ENCODE data around the gene SP6.

Gene SP6

GRCh38 chr17:47856830-47857229 is 5.9 kb upstream of the SP6 start:
- H3K4me1 ChIP-seq, result no peaks in the 10 kb centered on the region
- no peak overlapping the region for H3K4me2 ChIP-seq
- no peak overlapping the region for H3K9ac ChIP-seq
- peaks cover 58% of the 10 kb centered on the region for H3K27me3 ChIP-seq
- H3K9me3 ChIP-seq, result no peaks in the 10 kb centered on the region
- no peak overlapping the region for H3K4me3 ChIP-seq
- H4K20me1 ChIP-seq, result peaks cover 9% of the 10 kb centered on the region; the same call in 1 of the 2 replicates
- no peak for TF ChIP-seq Cebpa-rat (IDR thresholded peaks at IDR 0.05)
- no peaks in the 10 kb centered on the region for H3K36me3 ChIP-seq
- H3K27ac ChIP-seq, result no peak overlapping the region

- Histone ChIP-seq H3K36me3 (no peaks in the 10 kb centered on the region), H3K9me3 (no peaks in the 10 kb centered on the region), H3K4me1 (no peaks in the 10 kb centered on the region), H3K27ac (no peak overlapping the region), H3K9ac (no peak overlapping the region), H3K4me3 (no peak overlapping the region), H3K4me2 (no peak overlapping the region), H3K27me3 (peaks cover 69% of the 10 kb centered on the region), H4K20me1 (peaks cover 17% of the 10 kb centered on the region)
- no peak for TF ChIP-seq Cebpa-rat (IDR thresholded peaks at IDR 0.05)
Observed at GRCh38 chr17:47855737-47856136, 4.8 kb upstream of the SP6 start.

GRCh38 chr17:47853616-47854015 is 2.7 kb upstream of the SP6 start:
- H3K36me3 ChIP-seq, result no peaks in the 10 kb centered on the region
- no peaks in the 10 kb centered on the region for H3K4me1 ChIP-seq
- H3K27ac ChIP-seq, result no peak overlapping the region
- peaks cover 90% of the 10 kb centered on the region for H3K27me3 ChIP-seq
- no peaks in the 10 kb centered on the region for H3K9me3 ChIP-seq
- TF ChIP-seq Cebpa-rat (IDR thresholded peaks at IDR 0.05), result no peak
- no peak overlapping the region for H3K4me2 ChIP-seq
- H3K4me3 ChIP-seq, result no peak overlapping the region
- no peak overlapping the region for H3K9ac ChIP-seq
- peaks cover 33% of the 10 kb centered on the region for H4K20me1 ChIP-seq

GRCh38 chr17:47852113-47852949 is 1.4 kb upstream of the SP6 start:
- Histone ChIP-seq H3K4me1 (no peaks in the 10 kb centered on the region), H3K27ac (no peak overlapping the region), H3K36me3 (no peaks in the 10 kb centered on the region), H4K20me1 (peaks cover 37% of the 10 kb centered on the region), H3K4me2 (no peak overlapping the region), H3K9ac (no peak overlapping the region), H3K27me3 (peaks cover 100% of the 10 kb centered on the region), H3K4me3 (no peak overlapping the region), H3K9me3 (no peaks in the 10 kb centered on the region)
- no peak for TF ChIP-seq Cebpa-rat (IDR thresholded peaks at IDR 0.05)

- Histone ChIP-seq H3K4me1 (no peaks in the 10 kb centered on the region), H3K36me3 (no peaks in the 10 kb centered on the region), H3K4me3 (no peak overlapping the region), H3K9me3 (no peaks in the 10 kb centered on the region), H4K20me1 (peaks cover 43% of the 10 kb centered on the region), H3K27me3 (peaks cover 100% of the 10 kb centered on the region), H3K4me2 (no peak overlapping the region), H3K27ac (no peak overlapping the region), H3K9ac (no peak overlapping the region)
- no peak for TF ChIP-seq Cebpa-rat (IDR thresholded peaks at IDR 0.05)
Observed at GRCh38 chr17:47851764-47852112, 775 bp upstream of the SP6 start.

- Histone ChIP-seq H3K9me3 (no peaks in the 10 kb centered on the region), H3K9ac (no peak overlapping the region), H4K20me1 (peaks cover 49% of the 10 kb centered on the region), H3K27ac (no peak overlapping the region), H3K36me3 (no peaks in the 10 kb centered on the region), H3K27me3 (peaks cover 100% of the 10 kb centered on the region), H3K4me3 (no peak overlapping the region), H3K4me1 (no peaks in the 10 kb centered on the region), H3K4me2 (no peak overlapping the region)
- no peak for TF ChIP-seq Cebpa-rat (IDR thresholded peaks at IDR 0.05)
Observed at GRCh38 chr17:47850373-47850691, 631 bp downstream of the SP6 start.

- peaks cover 46% of the 10 kb centered on the region for H4K20me1 ChIP-seq
- no peaks in the 10 kb centered on the region for H3K36me3 ChIP-seq
- TF ChIP-seq Cebpa-rat (IDR thresholded peaks at IDR 0.05), result no peak
- H3K9me3 ChIP-seq, result no peaks in the 10 kb centered on the region
- peaks cover 5% of the 10 kb centered on the region for H3K4me1 ChIP-seq
- H3K9ac ChIP-seq, result no peak overlapping the region
- H3K4me2 ChIP-seq, result no peak overlapping the region
- H3K4me3 ChIP-seq, result no peak overlapping the region
- H3K27ac ChIP-seq, result no peak overlapping the region
- peaks cover 94% of the 10 kb centered on the region for H3K27me3 ChIP-seq
Observed at GRCh38 chr17:47848198-47848513, 2.8 kb downstream of the SP6 start.

- no peak for TF ChIP-seq Cebpa-rat (IDR thresholded peaks at IDR 0.05)
- no peaks in the 10 kb centered on the region for H3K9me3 ChIP-seq
- H3K36me3 ChIP-seq, result no peaks in the 10 kb centered on the region
- H3K27ac ChIP-seq, result no peak overlapping the region
- no peak overlapping the region for H3K4me2 ChIP-seq
- peaks cover 89% of the 10 kb centered on the region for H3K27me3 ChIP-seq
- peaks cover 10% of the 10 kb centered on the region for H3K4me1 ChIP-seq
- no peak overlapping the region for H3K4me3 ChIP-seq
- no peak overlapping the region for H3K9ac ChIP-seq
- peaks cover 46% of the 10 kb centered on the region for H4K20me1 ChIP-seq
Observed at GRCh38 chr17:47847341-47848197, 3.4 kb downstream of the SP6 start.

- Histone ChIP-seq H3K27me3 (peaks cover 81% of the 10 kb centered on the region), H4K20me1 (peaks cover 42% of the 10 kb centered on the region), H3K27ac (no peak overlapping the region), H3K9ac (no peak overlapping the region), H3K4me3 (no peak overlapping the region), H3K36me3 (no peaks in the 10 kb centered on the region), H3K4me1 (peaks cover 15% of the 10 kb centered on the region), H3K9me3 (no peaks in the 10 kb centered on the region), H3K4me2 (no peak overlapping the region)
- no peak for TF ChIP-seq Cebpa-rat (IDR thresholded peaks at IDR 0.05)
Observed at GRCh38 chr17:47846716-47847340, 4.1 kb downstream of the SP6 start.

GRCh38 chr17:47845716-47846075 is 5.3 kb downstream of the SP6 start:
- Histone ChIP-seq H3K27me3 (peaks cover 70% of the 10 kb centered on the region), H3K9me3 (no peaks in the 10 kb centered on the region), H3K4me2 (no peak overlapping the region), H4K20me1 (peaks cover 35% of the 10 kb centered on the region), H3K4me3 (no peak overlapping the region), H3K27ac (no peak overlapping the region), H3K4me1 (peaks cover 21% of the 10 kb centered on the region), H3K36me3 (no peaks in the 10 kb centered on the region), H3K9ac (no peak overlapping the region)
- no peak for TF ChIP-seq Cebpa-rat (IDR thresholded peaks at IDR 0.05)
